Measurements from ENCODE around the gene C4BPB.

- TF ChIP-seq POLR2A (IDR thresholded peaks at IDR 0.05), result no peak
- TF ChIP-seq POLR2AphosphoS5 (IDR thresholded peaks at IDR 0.05), result no peak
- no peak for TF ChIP-seq EP300 (IDR thresholded peaks at IDR 0.05)
- no peak for TF ChIP-seq CTCF (IDR thresholded peaks at IDR 0.05)
Observed at GRCh38 chr1:207047505-207047904, 41.2 kb upstream of the C4BPB start.
